Measurements from ENCODE around the gene BEX4. TPM values are rescaled to one million over a fixed set of nuclear protein-coding genes. Genes with fewer than 3 reads are reported as not detected.

Gene BEX4
- total and polyA plus RNA-seq, 9 of the 15 experiments (the other 6 are each of a cell fraction or from before 2014, with no cell fraction given) = 74.6 to 399 (median 154) TPM

- no peak overlapping the region for H2AFZ ChIP-seq (ENCODE audit: low read depth, low read length)
- in situ Hi-C loops (cut with MboI) = no loop called here
- no peaks in the 10 kb centered on the region for H3K9me3 ChIP-seq (replicated peaks; ENCODE audit: control insufficient read depth, insufficient read depth, low read depth, low read length)
- no peaks in the 10 kb centered on the region for H4K20me1 ChIP-seq (replicated peaks; ENCODE audit: control insufficient read depth, insufficient read depth, low read length)
- 93% methylated on average over 18 of the region's 39 CpGs for WGBS (ENCODE audit: insufficient coverage, low coverage, missing lambda C conversion rate)
- ATAC-seq = no peak
- POLR2A ChIA-PET = interaction anchor here (1.3 kb wide), 1 partner anchor 12 kb away, joined by 4 read pairs; no protein-coding TSS in a partner anchor
- peaks cover 18% of the 10 kb centered on the region for H3K79me2 ChIP-seq (ENCODE audit: control insufficient read depth, insufficient read depth, low read length)
- peaks cover 2% of the 10 kb centered on the region for H3K9me1 ChIP-seq (ENCODE audit: control insufficient read depth, insufficient read depth, low read length)
- H3K27ac ChIP-seq (ENCODE audit: extremely low read depth, low read depth, low read length) = no peak overlapping the region
- no peak for FAIRE-seq
- intact Hi-C loops (cut with micrococcal nuclease) = no loop called here
- no peaks in the 10 kb centered on the region for H3K27me3 ChIP-seq (ENCODE audit: control insufficient read depth in 2 of 2, insufficient read depth in 2 of 2, low read length in 2 of 2)
- no peak overlapping the region for H3K9ac ChIP-seq (ENCODE audit: insufficient read depth in 1 of 2, low read depth in 2 of 2, low read length in 2 of 2)
- peaks cover 9 to 16% of the 10 kb centered on the region in 2 experiments; a peak in 4 of 5 replicates for H3K4me1 ChIP-seq (replicated peaks in 1 of 2; ENCODE audit: control insufficient read depth in 2 of 2, insufficient read depth in 2 of 2, low read length in 2 of 2)
- no peak overlapping the region for H3K4me3 ChIP-seq
- no peak for DNase-seq (ENCODE audit: extremely low read depth in 1 of 4, low spot score in 3 of 4)
- no peak overlapping the region for H3K4me2 ChIP-seq (ENCODE audit: insufficient read depth, low read length)
- CTCF ChIA-PET (ENCODE audit: low intra/inter-chr PET ratio) = no interaction called here
- no TSS peak for BruUV-seq (replicated peaks)
- peaks cover 22% of the 10 kb centered on the region; the same call in 2 of the 3 replicates for H3K36me3 ChIP-seq (ENCODE audit: control insufficient read depth, insufficient read depth, low read length)
- TF ChIP-seq ZBTB26 (CRISPR knock-in tag; IDR thresholded peaks at IDR 0.05) = no peak
- peak; percentile 54 for TF ChIP-seq ZBTB33 (CRISPR knock-in tag; IDR thresholded peaks at IDR 0.05)
- TF ChIP-seq FOXP4 (CRISPR knock-in tag; IDR thresholded peaks at IDR 0.05; ENCODE audit: borderline replicate concordance) = no peak
- no peak for TF ChIP-seq TEAD4 (IDR thresholded peaks at IDR 0.05; ENCODE audit: low read length)
- TF ChIP-seq TEAD4 (CRISPR knock-in tag; IDR thresholded peaks at IDR 0.05; ENCODE audit: borderline replicate concordance) = no peak
- no peak for TF ChIP-seq ARID3A (IDR thresholded peaks at IDR 0.05; ENCODE audit: borderline replicate concordance, low read depth, low read length)
- TF ChIP-seq RERE (CRISPR knock-in tag; IDR thresholded peaks at IDR 0.05; ENCODE audit: borderline replicate concordance) = no peak
Measured at GRCh38 chrX:103220511-103221323, 5.8 kb downstream of the BEX4 start.

All from K562 (cell line).